Activated CD4-positive, alpha-beta T cell treated with anti-CD3 and anti-CD28 coated beads, Interleukin-10, Interleukin-2, amounts not matched to agents 100 ng/mL and 50 ng/mL, durations not matched to agents 16 hours and 8 hours (primary cell): ENCODE data around the gene C14orf93.
A peak's percentile ranks its signal among the peaks of the same experiment; 100 is the strongest.

ENCODE experiments used
- DNase-seq: peaks from one replicate; pipeline ENCODE4 v3.0.0-alpha.2; 2020

The C14orf93 gene

DNA sequence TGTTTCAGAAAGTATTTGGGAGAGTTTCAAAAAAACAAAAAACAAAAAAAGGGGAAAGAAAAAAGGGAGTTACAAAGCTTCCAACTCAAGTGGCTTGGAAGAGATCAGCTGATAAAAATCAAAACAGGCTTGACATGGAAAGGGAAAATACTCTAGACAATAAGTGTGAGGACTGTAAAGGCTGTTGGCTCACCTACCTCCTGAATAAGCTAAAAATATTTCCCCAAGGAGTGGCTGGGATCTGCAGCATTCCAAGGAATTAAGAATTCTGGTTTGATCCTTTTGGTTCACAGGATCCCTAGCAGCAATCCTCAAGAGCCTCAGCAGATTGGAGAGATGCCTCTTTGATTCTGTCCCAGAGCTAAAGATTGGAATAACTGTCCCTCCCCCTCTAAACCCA, 16.4 kb downstream of the C14orf93 start:
- no peak for DNase-seq

DNA sequence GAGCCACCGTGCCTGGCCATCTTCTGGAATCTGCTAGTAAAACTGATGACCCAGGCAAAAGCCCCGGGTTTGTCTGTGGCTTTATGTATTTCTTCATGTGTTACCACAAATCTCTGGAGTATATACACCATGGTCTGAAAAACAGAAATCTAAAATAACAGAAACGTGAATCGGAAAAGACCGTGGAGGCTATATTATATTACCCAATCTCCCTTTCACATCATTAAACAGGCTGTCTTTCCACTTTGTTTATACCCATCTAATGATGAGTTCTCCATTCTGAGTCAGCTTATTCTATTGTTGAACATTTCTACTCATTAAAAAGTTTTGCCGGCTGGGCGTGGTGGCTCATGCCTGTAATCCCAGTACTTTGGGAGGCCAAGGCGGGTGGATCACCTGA, 18.1 kb downstream of the C14orf93 start:
- DNase-seq = no peak

DNA sequence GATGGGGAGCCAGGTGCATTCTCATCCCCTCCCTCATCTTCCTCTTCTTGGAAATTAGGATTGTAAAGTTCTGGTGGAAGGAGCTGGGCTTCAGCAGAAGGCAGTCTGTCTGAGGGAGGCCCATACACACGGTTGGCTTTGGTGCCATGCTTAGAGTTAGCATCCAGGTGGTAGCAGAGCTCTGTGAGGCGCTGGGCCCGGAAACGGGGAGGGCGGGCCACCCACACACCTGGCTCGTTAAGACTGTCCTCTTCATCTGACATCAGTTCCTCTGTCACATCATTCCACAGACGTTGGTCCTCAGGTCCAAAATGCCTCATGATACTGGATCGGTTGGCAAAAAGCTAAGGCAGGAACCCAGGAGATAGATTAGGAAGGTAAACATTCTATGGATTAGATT, 22.7 kb downstream of the C14orf93 start:
- no peak for DNase-seq

DNA sequence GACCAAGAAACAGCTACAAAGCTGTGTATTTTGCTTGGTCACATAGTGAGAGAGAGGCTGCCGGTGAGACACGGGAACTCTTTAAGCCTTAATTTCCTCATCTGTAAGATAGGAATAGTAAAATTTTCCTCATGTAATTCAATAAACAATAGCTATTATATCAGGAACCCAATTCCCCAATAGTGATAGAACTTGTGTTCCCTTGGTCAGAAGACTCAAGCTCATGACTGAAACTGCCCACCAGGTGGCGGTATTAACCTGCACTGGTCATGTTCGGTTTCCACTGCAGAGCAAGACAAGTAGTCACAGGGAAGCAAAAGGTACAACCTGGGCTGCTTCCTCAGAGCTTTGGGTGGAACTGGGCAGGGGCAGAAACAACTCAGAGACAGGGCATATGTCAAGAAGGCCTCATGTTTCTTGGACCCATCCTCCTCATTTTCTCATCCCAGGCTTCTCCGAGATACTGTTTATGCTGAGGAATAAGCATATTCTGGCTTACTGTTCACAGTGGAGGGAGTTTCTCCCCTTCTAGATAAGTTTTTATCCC, 23.4 kb downstream of the C14orf93 start:
- DNase-seq = peak; percentile 89

DNA sequence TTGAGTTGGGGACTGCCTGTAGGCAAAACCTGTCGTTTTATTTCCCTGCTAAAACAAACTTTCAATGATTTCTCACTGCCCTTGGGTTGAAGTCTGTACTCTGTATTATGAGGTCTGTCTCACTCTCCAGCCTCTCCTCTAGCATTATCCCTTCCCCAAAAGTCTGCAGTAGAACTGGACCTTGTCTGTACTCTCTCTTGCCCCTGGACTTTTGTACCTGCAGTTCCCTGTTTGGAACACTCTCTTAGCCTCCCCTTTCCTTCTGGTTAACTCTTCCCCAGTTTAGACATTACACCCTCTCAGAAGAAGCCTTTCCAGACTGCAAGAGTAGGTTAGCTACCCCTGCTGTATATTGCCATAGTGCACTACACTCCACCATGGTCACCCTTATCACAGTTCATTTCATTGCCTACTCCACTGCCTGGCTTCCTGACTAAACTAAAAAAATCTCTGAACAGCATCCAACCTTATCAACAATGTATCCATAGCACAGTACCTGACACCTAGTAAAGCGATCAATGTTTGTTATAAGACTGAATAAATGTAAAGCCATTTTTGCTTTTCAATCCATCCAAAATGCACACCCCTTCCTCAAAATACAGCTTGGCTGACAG, 23.9 kb downstream of the C14orf93 start:
- no peak for DNase-seq

DNA sequence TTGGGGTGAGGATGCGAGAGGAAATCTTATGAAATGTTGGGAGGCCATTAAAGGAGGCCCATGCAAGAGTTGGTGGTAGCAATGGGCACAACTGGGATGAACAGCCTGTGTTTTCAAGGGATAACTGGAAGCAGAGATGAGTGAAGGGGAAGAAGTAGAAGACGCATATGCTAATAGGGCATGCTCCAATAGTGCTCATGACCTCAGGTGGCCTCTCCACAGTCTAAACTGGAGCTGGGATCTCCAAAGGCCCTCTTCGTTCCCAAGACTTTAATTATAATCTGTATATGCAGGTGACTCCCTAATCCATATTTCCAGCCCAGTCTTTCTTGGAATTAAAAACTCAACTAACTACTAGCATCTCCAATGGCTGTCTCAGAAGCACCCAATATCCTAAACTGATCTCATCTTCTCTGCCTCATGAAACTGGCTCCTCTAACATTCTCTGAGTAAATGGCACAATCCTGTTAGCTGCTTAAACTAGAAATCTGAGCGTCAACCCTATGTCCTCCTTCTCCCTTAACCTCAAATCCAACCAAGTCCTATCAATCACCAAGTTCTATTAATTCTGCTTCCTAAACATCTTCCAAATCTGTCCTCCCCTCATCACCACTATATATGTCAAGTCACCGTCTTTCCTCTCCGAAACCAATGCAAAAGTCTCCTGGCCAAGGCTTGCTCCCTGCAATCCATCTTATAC, 24.8 kb downstream of the C14orf93 start:
- no peak for DNase-seq

DNA sequence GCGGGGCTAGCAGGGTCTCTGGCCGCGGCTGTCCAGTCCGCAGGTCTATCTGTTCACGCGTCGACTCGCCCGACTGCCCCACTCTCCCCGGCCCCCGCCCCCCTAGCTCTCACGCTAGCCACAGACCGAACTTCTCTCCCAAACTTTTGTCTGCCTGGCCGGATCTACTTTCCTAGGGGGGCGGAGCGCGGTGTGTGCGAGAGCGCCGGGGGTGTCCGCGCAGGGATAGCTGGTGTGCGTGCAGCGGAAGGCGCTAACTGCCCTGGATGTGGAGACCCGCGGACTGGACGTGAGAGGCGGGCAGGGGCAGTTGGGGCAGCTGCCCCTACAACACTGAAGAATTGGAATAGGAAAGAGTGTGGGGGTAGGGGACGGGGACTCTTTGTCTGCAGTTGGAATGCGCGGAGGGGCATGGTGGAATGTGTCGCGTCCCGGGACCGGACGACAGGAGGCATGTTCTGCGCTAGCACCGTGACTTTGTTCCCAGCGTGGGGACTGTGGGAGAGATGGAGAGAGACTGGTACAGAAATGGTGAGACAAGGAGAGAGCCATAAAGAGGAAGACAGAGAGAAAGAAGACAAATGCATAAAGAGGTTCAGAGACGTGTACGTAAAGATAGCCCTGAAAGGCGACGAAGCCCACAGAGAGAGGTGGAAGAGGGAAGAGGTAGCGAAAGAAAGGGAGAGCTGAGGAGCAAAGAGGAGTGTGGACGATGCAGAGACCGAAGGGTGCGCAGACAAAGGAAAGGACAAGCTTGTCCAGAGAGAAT, 27.3 kb downstream of the C14orf93 start, which contains the start of gene AJUBA:
TSS of gene AJUBA (minus strand) at position 75 of the 769 bp plus-strand sequence. CDS start 285 bp downstream, outside the sequence.
- DNase-seq = peak; percentile 75

DNA sequence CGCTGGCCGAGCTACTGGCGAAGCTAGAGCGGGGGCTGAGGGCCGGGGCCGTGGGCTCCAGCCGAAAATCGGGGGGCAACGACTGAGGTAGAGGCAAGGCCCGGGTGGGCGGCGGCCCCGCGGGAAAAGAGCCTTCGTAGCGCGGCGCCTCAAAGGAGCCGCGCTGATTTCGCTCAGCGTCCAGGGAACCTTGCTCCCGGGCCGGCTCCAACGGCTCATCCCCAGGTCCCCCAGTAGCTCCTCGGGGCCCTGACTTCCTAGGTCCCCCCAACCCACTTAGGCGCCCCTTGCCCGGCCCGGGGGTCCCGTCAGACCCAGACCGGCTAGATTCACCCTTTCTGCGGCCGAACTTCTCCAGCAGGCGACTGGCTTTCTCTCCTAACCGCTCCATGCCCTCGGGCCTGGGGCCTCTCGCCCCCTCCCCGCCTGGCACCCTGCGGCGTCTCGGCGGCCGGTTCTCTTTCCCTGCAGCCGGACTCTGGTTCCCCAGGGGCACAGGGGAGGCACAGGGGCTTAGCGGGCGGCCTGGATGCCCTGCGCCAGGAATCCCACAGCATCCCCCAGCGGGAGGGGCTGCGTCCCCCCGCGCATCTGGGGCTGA, 28.0 kb downstream of the C14orf93 start:
- no peak for DNase-seq

DNA sequence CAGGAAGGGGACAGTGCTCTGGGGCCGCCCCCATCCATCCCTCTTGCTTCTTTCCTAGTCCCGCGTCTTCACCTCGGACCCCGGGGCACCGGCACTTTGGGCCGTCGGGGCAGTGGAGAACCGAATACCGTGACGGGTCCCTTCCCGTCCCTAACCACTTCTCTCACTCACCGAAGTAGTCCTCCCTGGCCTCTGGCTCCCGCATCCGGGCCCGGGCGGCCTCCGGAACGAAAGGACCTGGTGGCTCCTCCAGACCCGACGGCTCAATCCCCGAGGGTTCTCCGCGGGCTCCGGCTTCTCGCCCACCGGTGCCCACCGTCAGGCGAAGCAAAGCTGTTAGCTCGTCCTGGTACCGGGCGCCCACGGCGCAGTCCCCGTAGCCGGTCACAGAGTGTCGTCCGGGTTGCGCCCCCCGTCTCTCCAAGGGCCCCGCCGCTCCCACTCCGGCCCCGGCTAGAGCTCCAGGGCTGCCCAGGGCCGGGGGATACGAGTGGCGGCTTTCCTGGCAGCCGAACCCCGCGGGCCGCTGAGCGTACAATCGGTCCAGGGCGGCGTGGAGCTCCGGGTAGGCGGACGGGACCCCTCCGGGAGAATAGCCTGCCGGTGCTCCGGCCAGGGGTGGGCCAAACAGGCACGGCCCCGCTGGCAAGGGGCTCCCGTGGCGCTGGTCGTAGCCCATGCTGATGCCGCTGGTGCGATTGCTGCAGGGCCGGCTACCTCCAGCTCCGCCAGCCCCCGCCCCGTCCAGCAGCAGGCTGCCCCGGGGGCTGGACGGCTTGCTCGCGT, 28.7 kb downstream of the C14orf93 start:
- DNase-seq = no peak

DNA sequence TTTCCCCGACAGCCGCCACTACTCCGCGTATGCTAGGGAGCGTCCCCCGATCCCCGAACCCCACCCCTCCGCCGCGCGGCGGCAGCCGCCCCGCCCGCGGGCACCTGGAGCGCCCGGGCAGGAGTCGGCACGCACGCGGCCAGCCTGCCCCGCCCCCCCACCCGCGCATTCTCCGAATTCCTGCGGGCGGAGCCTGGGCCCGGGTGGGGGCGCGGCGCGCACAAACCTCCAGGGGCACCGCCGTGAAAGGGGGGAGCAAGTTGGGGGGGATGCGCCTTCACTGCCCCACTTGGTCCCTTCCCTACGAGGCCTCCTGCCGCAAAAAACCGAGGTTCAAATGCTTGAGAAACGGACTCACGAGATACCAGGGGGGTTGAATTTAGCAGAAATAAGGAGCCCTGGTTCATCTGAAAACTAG, 29.3 kb downstream of the C14orf93 start:
- no peak for DNase-seq

DNA sequence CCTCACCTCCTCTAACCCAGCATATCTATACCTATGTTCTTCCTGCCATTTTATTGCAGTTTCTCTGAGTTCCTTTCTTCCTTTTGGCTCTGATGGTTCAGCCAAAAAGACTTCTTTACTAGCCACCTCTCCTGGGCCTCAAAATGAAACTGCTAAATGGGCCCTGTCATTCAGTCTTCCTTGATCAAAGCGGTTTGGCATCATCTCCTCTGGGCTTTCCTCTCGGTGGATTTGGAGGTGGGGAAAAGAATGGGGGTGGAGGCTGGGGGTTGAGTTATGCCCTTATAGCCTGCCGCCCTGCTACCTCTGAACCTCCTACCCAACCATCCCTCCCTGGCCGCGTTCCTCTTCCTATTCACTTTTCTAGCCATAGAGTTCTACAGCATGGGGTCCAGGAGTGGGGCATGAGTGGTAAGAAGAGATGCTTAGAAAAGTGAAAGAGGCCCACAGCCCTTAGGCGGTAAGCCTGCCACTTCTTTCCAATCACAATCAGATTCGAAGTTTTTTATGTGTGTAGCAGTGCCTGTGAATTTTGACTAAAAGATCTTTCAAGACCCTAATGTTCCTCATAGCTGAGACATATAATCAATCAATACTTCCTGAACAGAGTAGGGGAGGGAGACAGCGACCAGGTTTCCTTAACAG, 30.1 kb downstream of the C14orf93 start:
- DNase-seq = no peak

DNA sequence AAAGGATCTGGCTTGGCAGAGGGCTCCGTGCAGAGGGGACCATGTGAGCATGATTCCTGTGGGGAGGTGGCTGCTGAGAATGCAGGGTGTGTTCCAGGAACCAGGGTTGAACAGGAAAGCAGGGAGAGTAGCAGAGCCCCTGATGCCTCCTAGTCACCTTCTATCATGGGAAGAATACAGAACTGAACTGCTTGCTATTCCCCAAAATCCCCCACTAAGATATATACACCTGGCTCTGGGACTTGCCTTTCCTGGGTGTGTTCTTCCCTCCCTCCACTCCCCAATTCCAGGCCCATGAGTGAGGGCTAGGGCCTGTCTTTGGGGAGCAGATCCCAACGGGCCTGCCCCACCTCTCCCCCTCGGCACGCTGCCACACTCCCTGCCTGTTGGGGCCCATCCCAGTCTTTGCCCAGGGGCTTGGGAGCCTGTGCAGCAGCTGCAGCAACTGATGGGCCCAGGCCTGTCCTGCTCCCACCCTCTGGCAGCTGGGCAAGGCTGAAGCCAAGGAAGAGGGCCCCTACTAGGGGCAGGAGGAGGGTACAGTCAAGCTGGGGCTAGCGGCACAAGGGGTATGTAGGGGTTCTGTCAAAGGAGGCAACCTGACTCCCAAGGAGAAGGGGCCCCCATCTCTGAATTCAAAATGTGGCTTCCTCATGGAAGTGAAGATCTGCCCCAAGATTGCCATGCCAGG, 30.8 kb downstream of the C14orf93 start:
- DNase-seq = no peak

DNA sequence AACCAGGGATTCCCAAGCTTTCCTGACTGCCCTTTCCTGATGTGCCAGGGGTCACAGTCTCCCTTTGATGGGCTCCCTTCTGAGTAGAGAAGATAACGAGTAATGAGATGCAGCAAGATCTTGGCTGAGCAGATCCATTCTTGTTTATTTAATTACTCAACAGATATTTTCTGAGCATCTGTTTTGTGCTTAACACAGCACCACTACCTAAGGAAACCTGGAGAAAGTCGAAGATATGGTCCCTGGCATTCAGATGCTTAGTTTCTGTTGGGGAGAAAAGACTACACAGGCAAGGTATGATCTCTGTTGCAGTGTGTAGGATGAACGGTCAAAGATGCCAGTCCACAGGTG, 31.5 kb downstream of the C14orf93 start:
- DNase-seq = no peak

DNA sequence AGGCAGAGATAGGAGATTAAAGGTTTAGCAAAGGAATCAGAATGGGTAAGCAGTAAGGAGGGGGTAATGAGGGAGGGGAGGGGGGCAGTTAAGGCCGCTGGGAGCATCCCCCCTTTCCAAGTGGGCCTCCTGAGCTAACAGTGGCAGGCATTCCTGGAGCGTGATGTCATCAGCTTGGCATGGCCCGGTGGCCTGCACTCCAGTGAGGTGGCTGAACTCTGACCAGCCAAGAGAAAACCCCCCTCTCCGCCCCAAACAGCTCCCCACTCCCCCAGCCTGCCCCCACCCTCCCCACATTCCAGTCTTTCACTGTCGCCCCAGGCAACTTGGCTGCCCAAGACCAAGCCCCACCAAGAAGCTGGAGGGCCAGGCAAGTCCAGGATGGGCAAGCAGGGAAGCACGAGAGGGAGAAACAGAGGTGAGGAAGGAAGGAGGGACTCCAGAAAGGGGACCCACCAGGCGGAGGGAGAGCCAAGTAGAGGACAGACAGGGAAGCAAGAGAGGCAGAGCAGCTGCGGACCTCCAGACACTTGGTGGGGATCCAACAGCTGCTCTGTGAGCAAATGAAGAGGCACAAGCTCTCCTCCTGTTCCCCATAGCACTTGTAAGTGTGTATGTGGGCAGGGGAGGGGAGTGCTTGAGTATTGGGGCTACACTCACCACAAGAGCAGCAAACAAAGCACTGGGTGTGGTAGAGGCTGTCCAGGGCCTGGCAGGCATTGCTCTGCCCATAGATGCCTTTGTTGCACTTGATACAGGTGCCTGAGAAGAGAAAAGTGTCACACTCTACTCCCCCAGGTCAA, 32.1 kb downstream of the C14orf93 start:
- DNase-seq = no peak

DNA sequence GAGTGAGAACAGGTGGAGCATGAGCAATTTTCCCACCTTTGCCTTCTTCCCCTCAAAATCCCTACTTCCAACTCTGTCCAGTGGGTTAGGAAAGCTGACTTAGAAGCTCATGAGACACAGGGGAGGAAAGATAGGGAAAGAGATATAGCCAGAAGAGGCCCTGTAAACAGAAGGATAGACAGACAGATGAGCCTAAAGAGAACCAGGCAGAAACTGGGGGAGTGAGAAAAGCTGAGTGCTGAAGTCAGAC, 32.6 kb downstream of the C14orf93 start:
- no peak for DNase-seq

DNA sequence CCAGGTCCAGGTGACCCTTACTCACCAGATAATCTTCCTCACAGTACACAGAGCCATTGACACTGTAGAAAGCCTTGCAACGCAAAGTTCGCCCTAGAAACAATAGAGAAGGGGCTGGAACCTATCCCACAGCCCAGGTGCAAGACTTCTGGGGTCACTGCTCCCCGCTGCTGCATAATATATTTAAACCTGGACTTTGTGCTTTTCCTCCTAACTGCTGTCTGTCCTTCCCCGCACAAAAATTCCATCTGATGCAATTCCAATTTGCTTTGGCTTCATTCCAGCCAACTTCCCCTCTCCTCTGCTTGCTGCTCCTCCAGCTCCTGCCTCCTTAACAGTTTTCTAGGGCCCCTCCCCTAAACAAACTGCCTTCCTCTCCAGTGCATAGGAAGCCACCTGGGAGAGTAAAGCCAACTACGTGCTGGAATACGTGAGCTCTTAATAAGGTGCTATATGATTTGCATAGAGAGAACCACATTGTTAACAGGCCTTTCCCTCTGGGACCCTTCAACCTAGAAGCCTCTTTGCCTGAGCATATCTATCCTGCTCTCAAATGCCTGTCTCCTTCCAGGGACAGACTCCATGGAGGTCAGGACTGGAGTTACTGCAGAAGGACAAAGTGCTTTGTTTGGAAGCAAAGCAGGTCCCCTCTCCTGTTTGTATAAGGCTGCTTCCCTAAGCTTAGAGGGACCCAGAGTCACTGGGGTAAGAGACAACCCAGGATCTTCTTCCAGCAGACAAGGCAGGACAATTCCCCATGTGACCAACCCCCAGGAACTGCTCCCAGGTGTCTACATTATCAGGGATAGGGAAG, 33.1 kb downstream of the C14orf93 start:
- no peak for DNase-seq

DNA sequence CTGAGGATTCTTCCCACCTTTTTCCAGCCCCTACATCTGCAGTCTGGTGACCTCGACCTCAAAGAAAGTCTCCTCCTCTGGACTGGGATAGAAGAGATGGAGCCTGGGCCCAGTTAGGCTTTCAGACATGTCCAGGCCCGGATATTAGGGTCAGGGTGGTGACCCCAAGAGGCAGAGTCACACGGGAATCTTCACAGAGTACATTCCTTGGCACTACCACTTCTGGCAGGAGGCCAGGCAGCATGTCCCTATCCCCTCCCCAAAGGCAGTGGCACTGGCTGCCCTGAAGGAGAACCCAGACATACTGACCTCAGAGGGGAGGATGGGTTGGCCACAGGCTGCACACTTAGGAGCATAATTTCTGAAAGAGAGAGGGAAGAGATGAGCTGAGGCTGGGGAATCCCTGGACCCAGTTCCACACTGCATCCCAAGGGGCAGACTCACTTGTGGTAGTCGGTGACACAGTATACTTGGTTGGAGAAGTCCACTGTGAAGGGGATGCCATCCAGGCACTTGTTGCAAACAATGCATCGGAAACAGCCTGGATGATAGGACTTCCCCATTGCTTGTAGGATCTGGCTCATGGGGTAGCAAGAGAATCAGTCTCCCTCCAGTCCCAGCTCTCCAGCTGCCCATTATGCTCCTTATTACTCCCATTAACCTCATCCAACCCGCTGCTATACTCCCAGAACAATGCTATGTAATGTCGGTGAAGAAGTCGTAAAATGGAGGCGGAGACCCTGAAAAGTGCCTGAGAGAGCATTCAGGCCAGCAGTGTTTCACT, 35.2 kb downstream of the C14orf93 start:
- no peak for DNase-seq

DNA sequence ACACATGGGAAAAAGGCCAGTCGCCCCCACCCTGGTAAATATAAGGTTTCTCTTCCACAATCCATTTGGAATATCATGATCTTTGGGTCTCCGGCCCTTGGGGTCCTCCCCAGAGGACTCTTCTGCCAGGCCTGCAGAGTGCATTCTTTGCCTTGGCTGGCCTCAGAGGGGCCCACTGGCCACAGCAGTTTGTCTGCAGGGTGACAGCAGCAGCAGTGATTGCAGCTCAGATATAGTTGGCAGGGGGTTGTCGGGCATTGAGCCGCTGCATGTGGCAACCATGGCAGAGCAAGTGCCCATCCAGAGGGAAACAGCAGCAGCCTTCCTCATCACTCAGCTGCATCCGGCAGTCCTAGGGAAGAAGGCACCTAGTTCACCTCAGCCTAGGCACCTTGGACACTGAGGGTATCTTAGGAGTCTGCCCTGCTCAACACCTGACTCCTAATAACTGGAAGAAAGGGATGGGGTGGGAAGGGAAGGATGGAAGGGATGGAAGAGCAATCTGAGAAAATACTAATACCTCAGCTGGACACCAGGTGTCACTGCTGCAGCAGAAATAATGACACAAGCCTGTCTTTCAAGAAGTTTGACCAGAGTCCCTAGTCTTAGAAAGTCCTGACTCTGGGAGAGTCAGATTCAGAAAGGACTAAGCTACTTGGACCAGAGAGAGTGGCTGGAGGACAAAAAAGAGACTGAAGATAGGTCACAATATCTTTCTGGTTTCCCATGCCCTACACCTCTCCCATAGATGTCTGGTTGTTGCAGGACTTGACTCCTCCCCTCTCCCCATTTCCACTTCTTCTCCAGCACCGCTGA, 36.5 kb downstream of the C14orf93 start:
- peak; percentile 48 for DNase-seq
